ENCODE measurements around the gene HTRA3.

HTRA3 gene

DNA sequence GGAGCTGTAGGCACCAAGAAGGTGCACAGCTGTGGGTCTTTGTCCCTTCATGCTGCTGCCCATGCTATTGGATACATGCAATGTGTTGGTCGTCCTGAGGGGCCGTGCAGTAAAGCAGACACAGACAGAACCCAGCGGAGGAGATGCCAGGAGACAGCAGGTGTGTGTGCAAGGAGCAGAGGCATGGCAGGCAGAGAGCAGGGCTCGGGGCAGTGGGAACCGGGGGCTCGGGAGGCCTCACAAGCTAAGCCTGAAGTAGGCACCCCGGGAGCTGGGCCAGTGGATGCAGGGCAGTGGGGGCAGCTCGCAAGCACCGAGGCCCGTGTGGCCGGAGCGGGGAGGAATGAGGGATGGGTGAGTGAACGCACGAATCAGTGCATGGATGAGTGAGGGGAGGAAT, 13.2 kb downstream of the HTRA3 start:
- DNase-seq = no peak

DNA sequence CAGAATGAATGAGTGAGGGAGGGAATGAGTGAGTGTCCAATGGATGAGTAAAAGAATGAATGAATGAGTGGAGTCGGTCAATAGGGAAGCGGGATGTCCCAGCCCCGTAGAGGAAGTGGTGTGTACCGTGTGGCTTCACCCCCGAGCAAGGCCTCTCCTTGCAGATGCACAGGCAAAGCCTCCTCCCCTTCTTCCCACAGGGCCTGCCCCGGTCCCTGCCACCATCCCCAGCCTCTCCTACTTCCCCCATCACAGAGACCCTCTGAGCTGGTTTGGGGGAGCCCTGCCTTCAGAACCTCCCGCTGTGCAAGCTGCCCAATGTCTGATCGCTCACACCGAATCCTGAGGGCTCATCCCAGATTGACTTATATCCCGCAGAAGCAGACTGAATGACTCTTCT, 13.6 kb downstream of the HTRA3 start:
- DNase-seq = no peak

DNA sequence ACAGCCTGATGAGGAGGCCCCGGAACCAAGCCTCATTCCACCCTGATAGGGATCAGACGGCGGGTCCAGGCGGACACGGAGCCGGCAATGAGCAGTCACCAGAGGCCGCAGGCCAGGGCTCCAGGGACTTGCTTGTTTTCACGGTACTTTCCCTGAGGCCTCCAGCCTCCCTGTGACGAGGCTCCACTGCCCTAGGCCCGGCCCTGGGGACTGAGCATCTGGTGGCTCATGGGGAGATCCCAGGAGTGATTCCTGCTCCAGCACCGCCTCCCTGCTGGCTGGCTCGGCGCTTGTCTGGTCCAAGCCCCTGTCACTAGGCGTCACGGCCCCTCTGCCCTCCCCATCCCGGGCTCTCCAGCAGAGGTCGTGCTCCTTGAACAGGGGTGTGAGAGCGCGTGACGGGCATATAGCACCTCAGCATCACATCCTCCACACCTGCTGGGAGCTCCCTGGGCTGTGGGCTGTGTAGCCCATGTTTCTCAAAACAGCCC, 14.1 kb downstream of the HTRA3 start:
- DNase-seq = no peak

DNA sequence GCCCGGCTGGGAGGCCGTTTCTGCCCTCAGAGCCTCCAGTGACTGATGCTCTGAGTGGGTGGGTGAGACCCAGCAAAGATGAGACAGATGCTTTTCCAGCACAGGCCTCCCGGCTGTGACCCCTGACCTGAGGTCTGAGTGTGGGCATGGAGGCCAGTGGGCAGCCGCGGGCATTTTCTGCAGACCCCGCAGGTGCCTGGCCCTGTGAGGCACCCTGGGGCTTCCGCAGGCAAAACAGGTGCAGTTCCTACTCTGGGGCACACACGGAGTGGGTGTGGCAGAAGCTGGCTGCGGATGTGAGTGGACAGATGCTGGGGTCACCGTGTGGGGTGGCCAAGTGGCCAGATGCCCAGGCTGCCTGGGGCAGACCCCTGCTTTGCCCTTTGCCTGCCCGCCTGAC, 14.8 kb downstream of the HTRA3 start:
- DNase-seq = no peak

DNA sequence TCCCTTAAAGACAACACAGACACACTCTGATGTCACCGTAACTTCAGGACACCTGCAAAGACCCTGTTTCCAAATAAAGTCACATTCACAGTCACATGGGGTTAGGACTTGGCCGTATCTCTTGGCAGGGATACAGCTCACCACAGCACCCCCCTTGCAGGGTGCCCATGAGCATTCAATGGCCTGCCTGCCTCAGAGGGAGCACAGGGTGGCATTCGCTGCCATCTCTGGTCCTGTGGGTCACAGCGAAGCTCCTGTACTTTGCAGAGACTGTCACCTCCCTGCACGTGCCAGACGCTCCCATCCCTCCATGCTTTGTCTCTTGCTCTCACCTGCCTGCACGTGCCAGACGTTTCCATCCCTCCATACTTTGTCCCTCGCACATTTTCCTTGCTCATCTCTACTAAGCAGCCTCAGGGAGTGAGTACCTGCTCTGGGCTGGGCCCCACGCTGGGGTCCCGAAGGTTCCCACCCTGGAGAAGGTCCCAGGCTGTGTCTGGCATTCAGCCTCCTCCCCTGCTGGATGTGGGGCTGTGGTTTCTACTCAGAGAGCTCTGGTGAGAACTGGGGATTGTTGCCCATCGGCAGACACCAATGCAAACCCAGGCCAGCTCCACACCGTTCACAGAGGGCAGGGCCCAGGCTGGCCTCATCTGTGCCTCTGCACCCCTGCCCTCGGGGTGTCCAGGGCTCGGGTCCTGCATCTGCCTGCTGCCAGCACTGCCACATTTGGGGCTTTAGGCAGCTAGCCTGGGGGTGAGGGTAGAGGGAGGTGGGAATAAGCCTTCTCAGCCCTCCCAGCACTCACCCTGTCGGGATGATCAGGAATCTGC, 15.8 kb downstream of the HTRA3 start:
- no peak for DNase-seq

DNA sequence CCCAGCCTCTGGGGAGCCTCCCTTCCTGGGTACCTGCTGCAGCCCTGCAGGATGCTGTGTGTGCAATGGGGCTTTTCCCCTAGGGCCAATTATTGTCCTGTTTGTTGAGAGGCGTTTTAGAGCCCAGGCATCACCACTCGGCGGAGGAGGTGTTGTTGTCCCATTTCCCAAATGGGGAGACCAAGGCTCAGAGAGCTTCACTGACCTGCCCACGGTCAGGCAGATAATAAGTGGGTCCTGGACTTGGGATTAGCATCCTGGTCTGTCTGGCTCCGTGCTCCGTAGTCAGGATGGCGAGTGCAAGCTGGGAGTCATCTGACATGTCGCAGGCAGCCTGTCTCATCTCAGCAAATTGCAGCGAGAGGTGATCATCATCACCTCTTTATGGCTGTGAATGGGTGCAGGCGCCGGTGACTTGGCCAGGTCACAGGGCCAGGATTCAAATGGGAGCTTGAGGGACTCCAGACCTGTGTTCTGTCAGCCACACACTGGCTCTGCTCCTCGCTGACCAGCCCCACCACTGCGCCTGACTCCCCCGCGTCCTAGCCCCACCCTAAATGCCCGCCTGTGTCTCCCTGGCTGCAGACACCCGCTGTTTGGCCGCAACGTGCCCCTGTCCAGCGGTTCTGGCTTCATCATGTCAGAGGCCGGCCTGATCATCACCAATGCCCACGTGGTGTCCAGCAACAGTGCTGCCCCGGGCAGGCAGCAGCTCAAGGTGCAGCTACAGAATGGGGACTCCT, 16.6 kb downstream of the HTRA3 start:
- DNase-seq = no peak

DNA sequence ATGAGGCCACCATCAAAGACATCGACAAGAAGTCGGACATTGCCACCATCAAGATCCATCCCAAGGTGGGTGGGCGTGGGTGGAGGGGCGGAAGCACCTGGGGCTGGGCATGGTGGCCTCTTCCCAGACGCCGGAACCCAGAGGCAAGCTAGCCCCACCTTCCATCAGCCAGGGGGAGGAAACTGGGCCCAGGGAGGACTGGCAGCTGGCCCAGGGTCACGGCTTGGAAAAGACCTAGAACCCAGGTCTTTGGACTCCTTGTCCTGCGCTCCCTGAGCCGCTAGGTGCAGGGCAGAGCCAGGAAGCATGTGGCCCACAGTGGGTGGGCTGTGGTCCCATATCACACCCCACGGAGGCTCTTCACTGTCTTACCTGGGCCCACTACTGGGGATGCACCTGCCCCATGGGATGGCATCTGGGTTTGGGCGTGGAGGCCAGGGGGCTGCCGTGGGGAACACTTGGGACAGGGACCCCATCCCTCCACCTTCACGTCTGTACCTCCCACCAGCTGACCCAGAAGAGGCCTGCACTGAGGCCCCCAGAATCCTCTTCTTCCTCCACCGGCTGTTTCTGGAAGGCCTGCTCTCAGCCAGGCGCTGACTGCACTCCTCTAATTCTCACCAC, 17.3 kb downstream of the HTRA3 start:
- DNase-seq = no peak

DNA sequence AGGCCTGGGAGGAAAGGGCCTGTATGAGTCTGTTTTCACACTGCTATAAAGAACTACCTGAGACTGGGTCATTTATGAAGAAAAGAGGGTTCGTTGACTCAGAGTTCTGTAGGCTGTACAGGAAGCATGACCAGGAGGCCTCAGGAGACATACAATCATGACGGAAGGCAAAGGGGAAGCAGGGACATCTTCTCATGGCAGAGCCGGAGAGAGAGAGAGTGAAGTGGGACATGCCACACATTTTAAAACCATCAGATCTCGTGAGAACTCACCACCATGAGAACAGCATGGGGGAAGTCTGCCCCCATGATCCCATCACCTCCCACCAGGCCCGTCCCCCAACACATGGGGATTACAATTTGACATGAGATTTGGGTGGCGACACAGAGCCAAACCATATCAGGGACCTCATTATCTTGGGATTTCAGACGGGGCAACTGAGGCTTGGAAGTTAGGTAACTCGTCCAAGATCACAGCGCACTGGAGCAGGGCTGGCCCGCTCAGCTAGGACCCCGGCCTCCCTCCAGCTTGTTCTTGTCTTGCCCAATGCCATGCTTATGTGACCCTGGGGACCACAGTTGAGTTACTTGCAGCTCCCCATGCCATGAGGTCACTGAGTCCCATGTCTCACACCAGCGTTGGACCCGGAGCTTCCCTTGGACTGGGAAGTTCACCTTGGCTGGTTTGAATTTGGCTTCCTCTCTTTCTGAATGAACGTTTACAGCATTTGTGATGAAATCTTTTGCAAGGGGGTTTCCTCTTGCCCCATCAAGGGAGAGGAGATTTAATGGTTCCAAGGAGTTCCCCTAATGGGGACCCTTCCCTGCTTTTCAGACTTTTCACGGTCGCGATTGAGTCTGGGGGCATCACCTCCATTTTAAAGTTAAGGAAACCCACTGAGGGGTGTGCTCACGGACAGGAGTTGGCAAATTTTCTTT, 18.1 kb downstream of the HTRA3 start:
- no peak for DNase-seq

DNA sequence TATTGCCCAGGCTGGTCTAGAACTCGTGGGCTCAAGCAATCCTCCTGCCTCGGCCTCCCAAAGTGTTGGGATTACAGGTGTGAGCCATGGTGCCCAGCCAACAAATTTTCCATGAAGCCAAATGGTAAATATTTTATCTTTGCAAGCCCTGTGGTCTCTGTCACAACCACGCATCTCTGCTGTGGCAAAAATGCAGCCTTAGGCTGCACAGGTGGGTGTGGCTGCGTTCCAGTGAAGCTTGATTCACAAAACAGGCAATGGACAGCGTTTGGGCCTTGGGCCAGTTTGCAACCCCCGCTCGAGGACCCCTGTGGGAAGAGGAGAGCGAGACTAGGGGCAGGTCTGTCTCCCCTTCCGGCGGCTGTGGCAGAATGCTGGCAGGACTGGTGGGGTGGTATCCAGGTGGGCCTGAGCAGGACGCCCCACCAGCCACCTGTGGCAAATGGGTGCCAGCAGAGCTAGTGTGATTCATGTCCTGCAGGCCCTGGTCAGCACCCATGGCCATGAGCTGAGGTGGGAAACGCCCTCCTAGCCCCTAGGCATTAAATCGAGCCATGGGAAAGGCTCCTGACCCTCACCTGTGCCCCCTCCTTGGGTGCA, 19.7 kb downstream of the HTRA3 start:
- no peak for DNase-seq

DNA sequence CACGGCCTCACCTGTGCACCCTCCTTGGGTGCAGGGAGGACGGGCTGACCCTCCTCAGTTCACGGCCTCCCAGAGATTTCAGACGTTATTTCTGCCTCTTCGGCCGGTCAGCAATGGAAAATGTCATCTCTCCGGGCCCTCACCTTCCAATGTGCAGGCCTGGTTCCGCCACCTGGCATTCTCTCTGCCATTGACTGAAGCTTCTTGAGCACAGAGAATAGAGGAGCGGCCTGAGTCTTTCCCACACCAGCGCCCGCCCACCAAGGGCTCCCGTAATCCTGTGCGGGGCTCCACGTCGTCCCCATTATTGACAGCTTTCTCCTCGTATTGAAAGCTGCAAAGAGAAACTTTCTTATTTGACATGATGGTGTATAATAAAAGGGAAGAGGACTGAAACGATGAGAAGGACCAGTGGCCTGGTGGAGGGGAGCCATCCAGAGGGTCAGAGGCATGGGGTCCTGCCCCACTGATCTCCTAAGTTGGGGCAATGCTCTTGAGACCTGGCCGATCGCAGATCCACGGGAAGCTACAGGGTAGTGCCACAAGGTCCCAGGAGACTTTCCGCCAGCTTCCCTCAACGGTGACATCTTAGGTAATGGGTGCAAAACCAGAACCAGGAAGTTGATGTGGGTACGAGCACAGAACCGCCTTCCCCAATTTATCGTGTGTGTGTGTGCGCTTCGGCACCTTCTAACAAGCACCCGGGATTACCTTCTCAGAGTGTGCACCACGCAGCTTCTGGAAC, 20.6 kb downstream of the HTRA3 start:
- DNase-seq = no peak

DNA sequence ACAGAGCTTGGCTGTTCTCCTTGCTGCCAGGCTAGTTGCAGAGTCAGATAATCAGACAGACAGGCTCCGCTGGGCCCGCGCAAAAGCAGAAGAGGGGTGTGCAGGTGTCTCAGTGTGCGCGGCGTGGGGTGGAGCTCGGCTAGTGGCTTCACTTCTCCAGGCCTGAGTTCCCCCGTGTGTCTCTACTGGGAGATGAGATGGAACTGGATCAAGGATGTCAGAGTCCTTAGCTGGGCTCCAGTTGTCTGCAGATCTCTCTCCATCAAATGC, 21.1 kb downstream of the HTRA3 start:
- DNase-seq = no peak

DNA sequence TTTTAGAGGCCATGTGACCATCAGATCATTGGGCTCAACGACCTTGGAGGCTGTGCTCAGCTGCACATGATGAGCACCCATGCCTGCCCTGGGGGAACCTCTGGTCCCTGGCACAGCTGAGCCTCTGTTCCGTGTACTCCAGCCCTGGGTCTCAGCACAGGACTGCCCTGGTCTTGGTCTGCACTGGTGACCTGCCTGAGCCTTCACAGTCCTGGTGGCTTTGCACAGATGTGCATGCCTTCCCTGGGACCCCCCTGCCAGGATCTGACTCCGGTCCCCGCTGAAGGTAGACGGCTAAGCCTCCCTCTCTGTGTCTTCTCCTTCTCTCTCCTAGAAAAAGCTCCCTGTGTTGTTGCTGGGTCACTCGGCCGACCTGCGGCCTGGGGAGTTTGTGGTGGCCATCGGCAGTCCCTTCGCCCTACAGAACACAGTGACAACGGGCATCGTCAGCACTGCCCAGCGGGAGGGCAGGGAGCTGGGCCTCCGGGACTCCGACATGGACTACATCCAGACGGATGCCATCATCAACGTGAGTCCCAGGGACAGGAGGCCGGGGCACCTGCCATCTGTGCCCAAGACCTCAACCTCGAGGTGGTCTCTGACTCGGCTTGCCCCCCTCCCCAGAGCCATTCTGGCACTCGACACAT, 21.6 kb downstream of the HTRA3 start:
- DNase-seq = no peak

DNA sequence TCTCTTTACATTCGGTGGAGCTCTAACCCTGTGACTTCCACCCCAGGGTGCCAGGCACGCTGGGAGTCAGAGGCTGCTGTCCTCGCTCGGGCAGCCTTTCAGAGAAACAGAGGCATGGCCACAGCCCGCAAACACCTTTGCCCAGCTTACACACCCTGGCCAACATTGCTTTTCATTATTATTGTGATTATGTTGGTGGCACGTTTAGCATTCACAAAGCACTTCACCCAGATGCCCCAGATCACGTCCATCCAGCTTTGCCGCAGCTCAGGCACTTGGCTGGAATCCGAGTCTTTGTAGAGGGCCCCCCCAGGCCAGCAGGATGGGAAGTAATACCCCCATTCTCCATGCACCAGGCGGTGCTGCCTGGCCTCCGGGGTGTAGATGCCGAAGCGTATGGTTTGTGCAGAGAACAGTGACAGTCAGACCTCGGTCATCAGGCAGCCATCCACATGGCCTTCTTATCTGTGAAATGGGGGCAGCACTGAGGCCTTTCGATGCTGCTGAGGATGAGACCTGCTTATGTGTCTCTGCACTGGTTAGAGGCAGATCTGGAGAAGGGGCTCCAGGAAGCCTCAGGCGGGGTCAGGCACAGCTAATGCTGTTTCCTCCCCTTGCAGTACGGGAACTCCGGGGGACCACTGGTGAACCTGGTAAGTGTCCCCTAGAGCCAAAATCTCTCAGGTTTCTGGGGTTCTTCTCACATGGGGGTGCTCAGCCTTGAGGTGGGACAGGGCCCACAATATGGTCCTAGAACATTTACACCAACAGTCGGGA, 22.3 kb downstream of the HTRA3 start:
- no peak for DNase-seq

DNA sequence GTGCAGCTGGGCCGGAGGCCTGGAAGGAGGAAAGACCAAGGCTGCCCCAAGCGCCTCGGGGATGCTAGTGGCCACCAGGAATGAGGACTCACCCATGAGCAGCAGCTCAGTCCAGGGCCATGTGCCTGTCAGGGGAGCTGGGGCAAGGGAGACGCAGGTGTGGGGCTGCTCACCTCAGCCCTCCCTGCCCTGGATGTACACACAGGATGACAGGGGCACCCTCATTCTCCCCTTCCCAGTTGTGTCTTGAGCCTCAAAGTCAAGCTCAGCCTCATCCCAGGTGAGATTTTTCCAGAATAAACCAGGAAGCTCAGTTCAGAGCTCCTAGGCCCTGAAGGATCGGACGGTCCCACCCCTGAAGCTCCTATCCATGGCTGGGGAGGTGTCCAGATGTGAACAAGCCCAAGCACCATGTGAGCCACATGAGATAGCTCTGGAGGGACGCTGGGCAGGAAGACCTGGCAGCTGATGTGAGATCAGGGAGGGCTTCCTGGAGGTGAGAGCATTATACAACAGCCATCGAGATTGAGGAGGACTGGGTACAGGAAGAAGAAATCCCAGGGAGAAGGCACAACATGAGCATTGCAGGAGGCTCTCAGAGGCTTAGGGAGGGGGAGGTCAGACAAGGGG, 23.0 kb downstream of the HTRA3 start:
- DNase-seq = no peak

DNA sequence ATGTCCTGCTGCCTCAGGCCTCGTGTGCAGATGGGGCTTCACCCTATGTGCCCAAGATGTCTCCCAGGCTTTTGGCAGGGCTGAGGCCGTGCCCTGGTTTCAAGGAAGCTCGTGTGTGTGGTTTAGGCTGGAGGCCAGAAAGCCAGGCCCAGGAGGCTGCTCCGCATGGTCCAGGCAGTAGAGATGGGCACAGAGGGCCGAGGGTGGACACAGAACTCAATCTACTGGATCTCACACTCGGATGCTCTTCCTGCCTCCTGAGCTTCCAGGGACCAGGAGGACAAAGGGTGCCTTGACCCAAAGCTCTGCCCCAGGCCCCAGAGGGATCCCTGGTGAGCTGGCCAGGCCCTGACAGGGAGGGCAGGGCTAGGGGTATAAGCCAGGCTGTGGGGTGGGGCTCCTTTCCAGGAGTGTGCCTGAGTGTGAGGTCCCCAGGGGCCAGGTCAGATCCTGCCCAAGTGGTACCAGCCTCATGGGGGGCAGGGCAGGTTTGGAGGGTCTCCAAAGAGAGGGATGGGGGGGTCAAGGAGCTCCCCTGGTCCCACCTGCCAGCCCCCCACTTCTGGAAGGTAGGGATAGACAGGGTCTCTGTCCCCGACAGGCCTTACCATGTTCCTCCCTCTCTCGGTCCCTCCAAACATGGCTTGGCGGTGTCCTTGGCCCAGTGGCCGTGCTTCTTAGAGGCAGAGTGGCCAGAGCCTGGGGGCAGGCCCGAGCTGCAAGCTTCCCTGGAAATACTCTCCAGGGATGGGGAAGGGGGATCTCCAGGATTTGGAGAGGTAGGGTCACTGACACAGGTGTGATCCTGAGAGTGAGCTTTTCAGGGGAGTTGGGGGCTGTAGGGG, 23.8 kb downstream of the HTRA3 start:
- DNase-seq = no peak

DNA sequence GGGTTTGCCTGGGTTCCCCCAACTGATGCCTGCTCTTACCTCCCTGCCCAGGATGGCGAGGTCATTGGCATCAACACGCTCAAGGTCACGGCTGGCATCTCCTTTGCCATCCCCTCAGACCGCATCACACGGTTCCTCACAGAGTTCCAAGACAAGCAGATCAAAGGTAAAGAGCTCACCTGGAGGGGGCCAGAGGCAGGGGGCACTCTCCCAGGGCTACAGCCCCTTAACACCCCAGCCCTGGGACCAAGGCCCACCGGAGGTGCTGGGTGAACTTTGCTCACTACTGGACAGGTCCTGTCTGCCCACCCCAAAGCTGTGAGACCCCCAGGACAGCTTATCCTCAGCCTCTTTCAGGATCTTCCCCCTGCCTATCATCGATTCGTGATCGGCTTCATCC, 24.5 kb downstream of the HTRA3 start:
- DNase-seq = no peak

DNA sequence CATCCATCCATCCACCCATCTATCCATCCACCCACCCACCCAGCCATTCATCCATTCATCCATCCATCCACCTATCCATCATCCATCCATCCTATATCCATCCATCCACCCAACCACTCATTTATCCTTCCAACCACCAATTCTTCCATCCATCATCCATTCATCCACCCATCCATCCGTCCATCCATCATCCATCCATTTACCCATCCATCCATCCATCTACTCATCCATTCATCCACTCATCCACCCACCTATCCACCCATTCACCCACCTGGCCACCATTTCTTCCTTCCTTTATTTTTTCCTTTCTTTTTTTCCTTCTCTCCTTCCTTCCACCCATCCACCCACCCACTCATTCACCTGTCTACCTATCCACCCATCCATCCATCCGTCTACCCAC, 25.2 kb downstream of the HTRA3 start:
- no peak for DNase-seq

DNA sequence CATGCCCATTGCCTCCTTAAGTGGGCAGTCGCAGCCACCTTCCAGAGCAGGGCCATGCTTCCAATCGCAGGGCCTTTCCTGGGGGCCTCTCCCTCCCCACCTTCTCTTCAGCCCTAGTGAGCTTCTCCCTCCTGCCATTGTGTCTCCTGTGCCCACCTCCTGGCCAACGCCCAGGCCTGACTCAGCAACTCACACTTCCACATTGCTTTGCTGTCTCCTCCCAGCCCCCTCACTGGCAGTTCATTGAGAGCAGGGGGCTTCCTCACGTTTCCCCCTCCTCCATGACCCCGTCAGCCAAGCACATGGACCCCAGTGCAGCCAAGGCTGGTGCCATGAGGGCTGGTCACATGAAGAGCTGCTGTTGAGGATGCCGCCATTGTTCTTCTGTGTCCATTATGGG, 25.9 kb downstream of the HTRA3 start:
- DNase-seq = no peak

DNA sequence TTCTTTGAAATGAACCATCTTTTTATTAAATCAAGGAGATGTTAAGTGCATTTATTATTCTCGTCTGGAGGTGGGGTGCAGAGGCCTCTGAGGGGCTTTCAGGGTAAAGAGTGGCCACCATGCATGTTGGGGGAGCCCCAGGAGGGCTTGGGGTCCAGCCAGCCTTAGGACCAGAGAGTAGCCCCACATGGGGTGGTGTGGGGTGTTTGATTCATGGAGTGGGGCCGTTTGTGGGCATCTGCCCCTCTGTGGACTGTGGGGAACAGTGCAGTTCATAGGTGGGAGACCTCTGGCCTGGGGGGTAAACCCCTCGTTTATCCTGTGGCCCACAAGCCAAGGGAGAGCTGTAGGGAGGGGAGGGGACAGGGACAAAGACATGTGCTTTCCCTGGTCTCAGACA, 26.9 kb downstream of the HTRA3 start:
- no peak for DNase-seq
